ENCODE measurements around the gene TUBGCP6. TPM values are rescaled to one million over a fixed set of nuclear protein-coding genes. Genes with fewer than 3 reads are reported as not detected.

The TUBGCP6 gene
- total RNA-seq, 1 donor from 2014 or later: 48.5 TPM

GRCh38 chr22:50250555-50251476 is 6.0 kb upstream of the TUBGCP6 start, which contains the start of gene HDAC10:
HDAC10 (minus strand) TSS chr22:50251265; CDS start chr22:50251032, 233 bp downstream.
- Mint-ChIP-seq H3K36me3 (ENCODE audit: low read depth, unreplicated experiment) (no peaks in the 10 kb centered on the region), H3K4me1 (ENCODE audit: unreplicated experiment) (no peaks in the 10 kb centered on the region), H3K27me3 (ENCODE audit: unreplicated experiment) (peaks cover 2% of the 10 kb centered on the region), H3K9me3 (ENCODE audit: unreplicated experiment) (no peaks in the 10 kb centered on the region), H3K4me3 (ENCODE audit: unreplicated experiment) (peak within 1 kb of the TSS; percentile 67), H3K27ac (ENCODE audit: unreplicated experiment) (no peak within 1 kb of the TSS)
- no peak for TF ChIP-seq CTCF (IDR thresholded peaks at IDR 0.05; ENCODE audit: unreplicated experiment)
- DNase-seq (ENCODE audit: low spot score): peak; percentile 84

- no peak overlapping the region for H3K27ac Mint-ChIP-seq (ENCODE audit: unreplicated experiment)
These were observed 5.4 kb upstream of the TUBGCP6 start for GRCh38 chr22:50250249-50250554.

GRCh38 chr22:50249341-50250248 is 4.8 kb upstream of the TUBGCP6 start:
- Mint-ChIP-seq H3K27me3 (ENCODE audit: unreplicated experiment) (peaks cover 5% of the 10 kb centered on the region), H3K4me1 (ENCODE audit: unreplicated experiment) (peaks cover 2% of the 10 kb centered on the region), H3K4me3 (ENCODE audit: unreplicated experiment) (peak overlapping the region; percentile 67), H3K9me3 (ENCODE audit: unreplicated experiment) (no peaks in the 10 kb centered on the region), H3K27ac (ENCODE audit: unreplicated experiment) (no peak overlapping the region), H3K36me3 (ENCODE audit: low read depth, unreplicated experiment) (no peaks in the 10 kb centered on the region)
- no peak for DNase-seq (ENCODE audit: low spot score)
- TF ChIP-seq CTCF (IDR thresholded peaks at IDR 0.05; ENCODE audit: unreplicated experiment): no peak

More at GRCh38 chr22:50250249-50250554, 5.4 kb upstream of the TUBGCP6 start:
- H3K27me3 Mint-ChIP-seq (ENCODE audit: unreplicated experiment): peaks cover 2% of the 10 kb centered on the region
- no peak for DNase-seq (ENCODE audit: low spot score)
- no peaks in the 10 kb centered on the region for H3K9me3 Mint-ChIP-seq (ENCODE audit: unreplicated experiment)
- TF ChIP-seq CTCF (IDR thresholded peaks at IDR 0.05; ENCODE audit: unreplicated experiment): no peak
- no peaks in the 10 kb centered on the region for H3K36me3 Mint-ChIP-seq (ENCODE audit: low read depth, unreplicated experiment)
- H3K4me1 Mint-ChIP-seq (ENCODE audit: unreplicated experiment): no peaks in the 10 kb centered on the region
- H3K4me3 Mint-ChIP-seq (ENCODE audit: unreplicated experiment): peak overlapping the region; percentile 67

- no peaks in the 10 kb centered on the region for H3K9me3 Mint-ChIP-seq (ENCODE audit: unreplicated experiment)
- peaks cover 5% of the 10 kb centered on the region for H3K27me3 Mint-ChIP-seq (ENCODE audit: unreplicated experiment)
- peaks cover 11% of the 10 kb centered on the region for H3K4me1 Mint-ChIP-seq (ENCODE audit: unreplicated experiment)
- no peak overlapping the region for H3K27ac Mint-ChIP-seq (ENCODE audit: unreplicated experiment)
- TF ChIP-seq CTCF (IDR thresholded peaks at IDR 0.05; ENCODE audit: unreplicated experiment): no peak
- H3K36me3 Mint-ChIP-seq (ENCODE audit: low read depth, unreplicated experiment): no peaks in the 10 kb centered on the region
- DNase-seq (ENCODE audit: low spot score): no peak
- H3K4me3 Mint-ChIP-seq (ENCODE audit: unreplicated experiment): no peak overlapping the region
These were observed 3.6 kb upstream of the TUBGCP6 start for GRCh38 chr22:50248196-50249081.

All from endothelial cell (in vitro differentiated cells).